ENCODE results near the gene NSG1. TPM values are rescaled to one million over a fixed set of nuclear protein-coding genes. Genes with fewer than 3 reads are reported as not detected.

NSG1 gene
- total and polyA plus RNA-seq, 9 of the 15 experiments (the other 6 are each of a cell fraction or from before 2014, with no cell fraction given), result not detected

DNA sequence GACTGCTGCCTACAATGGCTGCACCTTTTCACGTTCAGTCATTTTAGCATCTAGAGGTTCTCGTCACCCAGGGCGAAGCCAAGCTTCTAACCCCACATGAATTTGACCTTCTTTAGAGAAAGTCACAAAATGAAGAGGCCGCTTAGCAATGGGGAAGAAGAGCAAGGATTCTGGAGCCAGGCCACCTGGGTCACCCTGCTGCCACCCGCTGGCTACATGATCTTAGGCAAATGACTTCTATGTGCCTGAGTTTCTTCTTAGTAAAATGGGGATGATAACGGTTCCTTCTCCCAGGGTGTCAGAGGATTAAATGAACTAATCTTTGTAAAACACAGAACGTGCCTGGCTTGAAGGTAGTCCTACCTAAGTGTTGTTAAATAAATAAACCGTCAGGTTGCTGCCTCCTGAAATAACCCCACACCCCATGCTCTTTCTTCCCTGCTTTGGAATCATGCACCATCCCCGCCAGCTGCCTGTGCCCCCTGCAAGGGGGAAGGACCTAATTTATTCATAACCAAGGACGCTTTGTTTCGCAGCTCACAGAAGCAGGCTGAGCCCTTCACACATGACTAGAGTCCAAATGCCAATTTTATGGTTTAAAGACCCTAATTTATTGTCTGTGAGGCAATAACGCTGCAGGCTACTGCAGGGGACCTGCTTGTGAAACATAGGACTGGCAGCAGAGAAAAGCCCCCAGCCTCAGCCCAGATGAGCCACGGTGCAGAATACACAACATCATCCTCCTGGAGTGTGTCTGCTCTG is 28.6 kb upstream of the NSG1 start (continued):
- TF ChIP-seq, protein P1, sequence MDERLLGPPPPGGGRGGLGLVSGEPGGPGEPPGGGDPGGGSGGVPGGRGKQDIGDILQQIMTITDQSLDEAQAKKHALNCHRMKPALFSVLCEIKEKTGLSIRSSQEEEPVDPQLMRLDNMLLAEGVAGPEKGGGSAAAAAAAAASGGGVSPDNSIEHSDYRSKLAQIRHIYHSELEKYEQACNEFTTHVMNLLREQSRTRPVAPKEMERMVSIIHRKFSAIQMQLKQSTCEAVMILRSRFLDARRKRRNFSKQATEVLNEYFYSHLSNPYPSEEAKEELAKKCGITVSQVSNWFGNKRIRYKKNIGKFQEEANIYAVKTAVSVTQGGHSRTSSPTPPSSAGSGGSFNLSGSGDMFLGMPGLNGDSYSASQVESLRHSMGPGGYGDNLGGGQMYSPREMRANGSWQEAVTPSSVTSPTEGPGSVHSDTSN (CRISPR knock-in tag; IDR thresholded peaks at IDR 0.05; ENCODE audit: low read depth), result no peak
- TF ChIP-seq, protein P1 (tag; conservative IDR thresholded peaks at IDR 0.05; ENCODE audit: low read depth), result no peak
- TF ChIP-seq MTF1 (CRISPR knock-in tag; IDR thresholded peaks at IDR 0.05; ENCODE audit: borderline replicate concordance), result no peak

DNA sequence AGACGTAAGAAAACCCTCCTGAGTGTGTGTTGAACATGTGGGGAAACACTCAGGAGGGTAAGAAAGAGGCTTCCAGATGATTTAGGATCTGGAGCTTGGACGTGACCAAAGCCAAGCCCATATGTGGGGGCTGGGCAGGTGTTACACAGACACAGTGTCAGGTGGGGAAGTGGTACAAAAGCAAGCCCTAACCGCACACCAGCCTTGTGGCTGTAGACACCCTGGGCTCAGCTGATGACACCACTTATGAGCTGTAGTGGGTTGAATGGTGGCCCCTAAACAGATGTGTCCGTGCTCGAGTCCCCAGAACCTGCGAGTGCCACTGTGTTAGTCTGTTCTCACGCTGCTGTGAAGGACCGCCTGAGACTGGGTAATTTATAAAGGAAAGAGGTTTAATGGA is 25.0 kb upstream of the NSG1 start:
- POLR2A ChIA-PET, result interaction anchor here (0.6 kb wide), 1 partner anchor 327 kb away, joined by 3 read pairs; no protein-coding TSS in a partner anchor
- Histone ChIP-seq H3K9me1 (ENCODE audit: control insufficient read depth, insufficient read depth, low read length) (no peaks in the 10 kb centered on the region), H2AFZ (ENCODE audit: low read depth, low read length) (no peak overlapping the region), H3K27me3 (ENCODE audit: control insufficient read depth in 2 of 2, insufficient read depth in 2 of 2, low read length in 2 of 2) (peaks cover 37 to 67% of the 10 kb centered on the region in 2 experiments), H3K4me2 (ENCODE audit: insufficient read depth, low read length) (no peak overlapping the region), H3K9me3 (replicated peaks; ENCODE audit: control insufficient read depth, insufficient read depth, low read depth, low read length) (no peaks in the 10 kb centered on the region), H3K4me1 (replicated peaks in 1 of 2; ENCODE audit: control insufficient read depth in 2 of 2, insufficient read depth in 2 of 2, low read length in 2 of 2) (peaks cover 0 to under 1% of the 10 kb centered on the region in 2 experiments; a peak in 1 of 5 replicates), H3K4me3 (no peak overlapping the region), H3K36me3 (ENCODE audit: control insufficient read depth, insufficient read depth, low read length) (no peaks in the 10 kb centered on the region), H3K27ac (ENCODE audit: extremely low read depth, low read depth, low read length) (no peak overlapping the region), H4K20me1 (replicated peaks; ENCODE audit: control insufficient read depth, insufficient read depth, low read length) (no peaks in the 10 kb centered on the region), H3K9ac (ENCODE audit: insufficient read depth in 1 of 2, low read depth in 2 of 2, low read length in 2 of 2) (no peak overlapping the region), H3K79me2 (ENCODE audit: control insufficient read depth, insufficient read depth, low read length) (no peaks in the 10 kb centered on the region)
- DNase-seq (ENCODE audit: extremely low read depth in 1 of 4, low spot score in 3 of 4), result no peak
- no peak for FAIRE-seq
- intact Hi-C loops (cut with micrococcal nuclease), result no loop called here
- 0% methylated on average over 8 of the region's 8 CpGs for WGBS (ENCODE audit: insufficient coverage, low coverage, missing lambda C conversion rate)
- CTCF ChIA-PET (ENCODE audit: low intra/inter-chr PET ratio), result no interaction called here
- no TSS peak for BruUV-seq (replicated peaks)
- no peak for ATAC-seq
- in situ Hi-C loops (cut with MboI), result no loop called here
- TF ChIP-seq, protein P2, sequence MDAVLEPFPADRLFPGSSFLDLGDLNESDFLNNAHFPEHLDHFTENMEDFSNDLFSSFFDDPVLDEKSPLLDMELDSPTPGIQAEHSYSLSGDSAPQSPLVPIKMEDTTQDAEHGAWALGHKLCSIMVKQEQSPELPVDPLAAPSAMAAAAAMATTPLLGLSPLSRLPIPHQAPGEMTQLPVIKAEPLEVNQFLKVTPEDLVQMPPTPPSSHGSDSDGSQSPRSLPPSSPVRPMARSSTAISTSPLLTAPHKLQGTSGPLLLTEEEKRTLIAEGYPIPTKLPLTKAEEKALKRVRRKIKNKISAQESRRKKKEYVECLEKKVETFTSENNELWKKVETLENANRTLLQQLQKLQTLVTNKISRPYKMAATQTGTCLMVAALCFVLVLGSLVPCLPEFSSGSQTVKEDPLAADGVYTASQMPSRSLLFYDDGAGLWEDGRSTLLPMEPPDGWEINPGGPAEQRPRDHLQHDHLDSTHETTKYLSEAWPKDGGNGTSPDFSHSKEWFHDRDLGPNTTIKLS (IDR thresholded peaks at IDR 0.05; ENCODE audit: borderline replicate concordance, low read depth), result no peak
- TF ChIP-seq GATAD2B (IDR thresholded peaks at IDR 0.05; ENCODE audit: borderline replicate concordance) (no peak), NRF1 (conservative IDR thresholded peaks at IDR 0.05 in 1 of 2, IDR thresholded peaks at IDR 0.05 in 1 of 2) (no peak), ZNF212 (CRISPR knock-in tag; IDR thresholded peaks at IDR 0.05) (no peak), KAT7 (CRISPR knock-in tag; IDR thresholded peaks at IDR 0.05; ENCODE audit: borderline replicate concordance) (no peak)
- TF ChIP-seq, protein P3, sequence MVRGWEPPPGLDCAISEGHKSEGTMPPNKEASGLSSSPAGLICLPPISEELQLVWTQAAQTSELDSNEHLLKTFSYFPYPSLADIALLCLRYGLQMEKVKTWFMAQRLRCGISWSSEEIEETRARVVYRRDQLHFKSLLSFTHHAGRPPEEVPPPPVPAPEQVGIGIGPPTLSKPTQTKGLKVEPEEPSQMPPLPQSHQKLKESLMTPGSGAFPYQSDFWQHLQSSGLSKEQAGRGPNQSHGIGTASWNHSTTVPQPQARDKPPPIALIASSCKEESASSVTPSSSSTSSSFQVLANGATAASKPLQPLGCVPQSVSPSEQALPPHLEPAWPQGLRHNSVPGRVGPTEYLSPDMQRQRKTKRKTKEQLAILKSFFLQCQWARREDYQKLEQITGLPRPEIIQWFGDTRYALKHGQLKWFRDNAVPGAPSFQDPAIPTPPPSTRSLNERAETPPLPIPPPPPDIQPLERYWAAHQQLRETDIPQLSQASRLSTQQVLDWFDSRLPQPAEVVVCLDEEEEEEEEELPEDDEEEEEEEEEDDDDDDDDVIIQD (CRISPR knock-in tag; IDR thresholded peaks at IDR 0.05), result no peak
- TF ChIP-seq, protein P4, sequence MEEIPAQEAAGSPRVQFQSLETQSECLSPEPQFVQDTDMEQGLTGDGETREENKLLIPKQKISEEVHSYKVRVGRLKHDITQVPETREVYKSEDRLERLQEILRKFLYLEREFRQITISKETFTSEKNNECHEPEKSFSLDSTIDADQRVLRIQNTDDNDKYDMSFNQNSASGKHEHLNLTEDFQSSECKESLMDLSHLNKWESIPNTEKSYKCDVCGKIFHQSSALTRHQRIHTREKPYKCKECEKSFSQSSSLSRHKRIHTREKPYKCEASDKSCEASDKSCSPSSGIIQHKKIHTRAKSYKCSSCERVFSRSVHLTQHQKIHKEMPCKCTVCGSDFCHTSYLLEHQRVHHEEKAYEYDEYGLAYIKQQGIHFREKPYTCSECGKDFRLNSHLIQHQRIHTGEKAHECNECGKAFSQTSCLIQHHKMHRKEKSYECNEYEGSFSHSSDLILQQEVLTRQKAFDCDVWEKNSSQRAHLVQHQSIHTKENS (CRISPR knock-in tag; IDR thresholded peaks at IDR 0.05), result no peak
- TF ChIP-seq, protein P5, sequence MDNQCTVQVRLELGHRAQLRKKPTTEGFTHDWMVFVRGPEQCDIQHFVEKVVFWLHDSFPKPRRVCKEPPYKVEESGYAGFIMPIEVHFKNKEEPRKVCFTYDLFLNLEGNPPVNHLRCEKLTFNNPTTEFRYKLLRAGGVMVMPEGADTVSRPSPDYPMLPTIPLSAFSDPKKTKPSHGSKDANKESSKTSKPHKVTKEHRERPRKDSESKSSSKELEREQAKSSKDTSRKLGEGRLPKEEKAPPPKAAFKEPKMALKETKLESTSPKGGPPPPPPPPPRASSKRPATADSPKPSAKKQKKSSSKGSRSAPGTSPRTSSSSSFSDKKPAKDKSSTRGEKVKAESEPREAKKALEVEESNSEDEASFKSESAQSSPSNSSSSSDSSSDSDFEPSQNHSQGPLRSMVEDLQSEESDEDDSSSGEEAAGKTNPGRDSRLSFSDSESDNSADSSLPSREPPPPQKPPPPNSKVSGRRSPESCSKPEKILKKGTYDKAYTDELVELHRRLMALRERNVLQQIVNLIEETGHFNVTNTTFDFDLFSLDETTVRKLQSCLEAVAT (IDR thresholded peaks at IDR 0.05), result no peak
